ENCODE measurements around the gene BLMH. TPM values are rescaled to one million over a fixed set of nuclear protein-coding genes. Genes with fewer than 3 reads are reported as not detected.

BLMH gene
- polyA plus RNA-seq, 1 donor, result 37.3 TPM

Other genes starting within 250 kb of the BLMH start
- gene NSRP1, start 175.1 kb downstream of the BLMH start, polyA plus RNA-seq (ENCODE audit: insufficient read length), result 25.8 TPM
- 0.12 TPM for gene SLC6A4, start 56.2 kb downstream of the BLMH start, polyA plus RNA-seq (ENCODE audit: insufficient read length)
- not detected for gene TMIGD1, start 42.1 kb upstream of the BLMH start, polyA plus RNA-seq (ENCODE audit: insufficient read length)
- gene CPD, start 87.0 kb upstream of the BLMH start, polyA plus RNA-seq (ENCODE audit: insufficient read length), result 25.2 TPM
- gene GOSR1, start 185.5 kb upstream of the BLMH start, polyA plus RNA-seq (ENCODE audit: insufficient read length), result 24.2 TPM

All from hindlimb muscle (tissue), 1 donor.